ENCODE measurements around the gene MCCC1. TPM values are rescaled to one million over a fixed set of nuclear protein-coding genes. Genes with fewer than 3 reads are reported as not detected.

Gene MCCC1
- total and polyA plus RNA-seq, 2 of the 13 experiments (the other 11 are each of a cell fraction or from before 2014, with no cell fraction given), result 11.7 to 30.1 TPM

- Histone ChIP-seq H3K4me1 (ENCODE audit: insufficient read depth, low read length) (no peaks in the 10 kb centered on the region; the same call in 1 of the 2 replicates), H3K4me2 (ENCODE audit: low read depth, low read length) (peak overlapping the region; percentile 85), H3K9me3 (ENCODE audit: low read length) (no peaks in the 10 kb centered on the region), H3K27ac (ENCODE audit: extremely low read length, insufficient read depth, low read length) (no peak overlapping the region), H3K79me2 (ENCODE audit: insufficient read depth, low read length) (no peaks in the 10 kb centered on the region), H3K27me3 (ENCODE audit: control insufficient read depth in 1 of 2, insufficient read depth in 2 of 2, low read length in 2 of 2) (peaks cover 0 to 27% of the 10 kb centered on the region in 2 experiments; a peak in 3 of 5 replicates), H3K36me3 (replicated peaks in 1 of 2; ENCODE audit: control insufficient read depth in 1 of 2, insufficient read depth in 2 of 2, low read length in 2 of 2) (no peaks in the 10 kb centered on the region), H4K20me1 (ENCODE audit: insufficient read depth, low read length) (no peaks in the 10 kb centered on the region), H3K4me3 (replicated peaks in 1 of 3; ENCODE audit: insufficient read depth in 1 of 3, low read depth in 2 of 3, low read length in 3 of 3) (peak overlapping the region; percentile 10 to 69 (median 57); a peak in 4 of 6 replicates), H3K9ac (ENCODE audit: insufficient read depth, low read depth, low read length) (no peak overlapping the region), H2AFZ (ENCODE audit: low read length) (no peak overlapping the region)
- 1% methylated on average over 14 of the region's 25 CpGs for WGBS (ENCODE audit: low lambda C conversion rate)
- in situ Hi-C loops (cut with HindIII; ENCODE audit: extremely low pct_ligation_motif_present, low pct_unique_long_range_greater_than_20kb), result no loop called here
- CTCF ChIA-PET (ENCODE audit: low intra/inter-chr PET ratio, low total read pairs), result no interaction called here
- FAIRE-seq, result no peak
- ATAC-seq, result peak; percentile 87
- no TSS peak for BruUV-seq (replicated peaks)
- DNase-seq (ENCODE audit: low spot score), result peak; percentile 39
- POLR2A ChIA-PET, result no interaction called here
- intact Hi-C loops (cut with micrococcal nuclease; ENCODE audit: unreplicated experiment), result loop anchor here (1.0 kb wide), 1 partner anchor 17 kb away; the partner anchor contains the start of gene MCCC1
- no peak for TF ChIP-seq GTF3A (CRISPR knock-in tag; conservative IDR thresholded peaks at IDR 0.05)
- TF ChIP-seq ZNF512 (CRISPR knock-in tag; IDR thresholded peaks at IDR 0.05), result no peak
- TF ChIP-seq CERS6 (CRISPR knock-in tag; IDR thresholded peaks at IDR 0.05), result no peak
- TF ChIP-seq ZNF800 (CRISPR knock-in tag; IDR thresholded peaks at IDR 0.05), result peak; percentile 96
- no peak for TF ChIP-seq AHDC1 (CRISPR knock-in tag; IDR thresholded peaks at IDR 0.05; ENCODE audit: borderline replicate concordance)
- no peak for TF ChIP-seq ZNF10 (CRISPR knock-in tag; IDR thresholded peaks at IDR 0.05; ENCODE audit: borderline replicate concordance, low read depth)
- no peak for TF ChIP-seq ZNF746 (CRISPR knock-in tag; IDR thresholded peaks at IDR 0.05)
- no peak for TF ChIP-seq SKI (IDR thresholded peaks at IDR 0.05; ENCODE audit: partially characterized antibody)
- TF ChIP-seq ZMYM2 (CRISPR knock-in tag; IDR thresholded peaks at IDR 0.05), result no peak
- TF ChIP-seq TBX2 (CRISPR knock-in tag; IDR thresholded peaks at IDR 0.05; ENCODE audit: borderline replicate concordance), result no peak
- no peak for TF ChIP-seq FIP1L1 (IDR thresholded peaks at IDR 0.05; ENCODE audit: borderline replicate concordance, insufficient read depth, low read depth, low read length)
Observed at GRCh38 chr3:183116025-183116614, 16.8 kb upstream of the MCCC1 start.

Data from HepG2 (cell line).